Erythroblast (primary cell): ENCODE results near the gene NRTN.
"Not testable (repeated sequence)": the region's sequence is repeated elsewhere in the genome, so short reads cannot be mapped to it uniquely, and the experiment has no call there.

Experiments used
- DNase-seq, 2 experiments: peaks; one replicate each; lab custom pipeline; 2025; lab: John Stamatoyannopoulos, UW
- GATA1 ChIP-seq: IDR thresholded peaks from 2 replicates; pipeline ENCODE4 v1.6.1; 2011; ENCODE audit warnings: low read depth, mild to moderate bottlenecking, control low read depth, low read length, moderate library complexity
- POLR2A ChIP-seq: IDR thresholded peaks from 2 replicates; pipeline ENCODE4 v1.6.1; 2011; ENCODE audit warnings: mild to moderate bottlenecking, low read length

Gene NRTN

DNA sequence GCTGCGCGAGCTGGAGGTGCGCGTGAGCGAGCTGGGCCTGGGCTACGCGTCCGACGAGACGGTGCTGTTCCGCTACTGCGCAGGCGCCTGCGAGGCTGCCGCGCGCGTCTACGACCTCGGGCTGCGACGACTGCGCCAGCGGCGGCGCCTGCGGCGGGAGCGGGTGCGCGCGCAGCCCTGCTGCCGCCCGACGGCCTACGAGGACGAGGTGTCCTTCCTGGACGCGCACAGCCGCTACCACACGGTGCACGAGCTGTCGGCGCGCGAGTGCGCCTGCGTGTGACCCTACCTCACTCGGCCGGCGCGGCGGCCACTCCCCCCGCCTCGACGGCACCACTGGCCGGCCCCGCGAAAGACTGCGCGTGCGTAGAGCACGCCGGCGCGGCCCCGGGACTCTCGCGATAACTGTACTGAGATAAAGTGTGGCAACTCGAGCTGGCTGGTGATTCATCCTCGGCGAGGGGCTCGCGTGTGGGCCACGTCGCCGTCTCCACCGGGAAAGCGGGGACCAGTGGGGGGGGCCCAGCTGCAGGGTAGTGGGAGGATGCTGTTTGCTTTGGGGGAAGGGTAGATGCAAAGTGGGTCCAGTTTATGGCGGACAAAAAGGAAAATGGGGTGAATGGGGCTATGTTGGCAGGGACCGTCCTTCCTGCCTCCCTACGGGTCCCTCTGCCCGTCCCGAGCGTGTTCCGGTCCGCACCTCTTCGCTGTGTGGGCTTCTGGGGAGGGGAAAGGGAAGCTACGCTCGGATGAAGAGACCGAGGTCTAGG, 23.2 kb downstream of the NRTN start:
- no peak for TF ChIP-seq GATA1
- TF ChIP-seq POLR2A = peak; percentile 95
- DNase-seq = peak; percentile 95

GRCh38 chr19:5828661-5829566, 24.0 kb downstream of the NRTN start:
- peak; percentile 59 to 65 for DNase-seq
- TF ChIP-seq GATA1 = no peak
- no peak for TF ChIP-seq POLR2A

DNA sequence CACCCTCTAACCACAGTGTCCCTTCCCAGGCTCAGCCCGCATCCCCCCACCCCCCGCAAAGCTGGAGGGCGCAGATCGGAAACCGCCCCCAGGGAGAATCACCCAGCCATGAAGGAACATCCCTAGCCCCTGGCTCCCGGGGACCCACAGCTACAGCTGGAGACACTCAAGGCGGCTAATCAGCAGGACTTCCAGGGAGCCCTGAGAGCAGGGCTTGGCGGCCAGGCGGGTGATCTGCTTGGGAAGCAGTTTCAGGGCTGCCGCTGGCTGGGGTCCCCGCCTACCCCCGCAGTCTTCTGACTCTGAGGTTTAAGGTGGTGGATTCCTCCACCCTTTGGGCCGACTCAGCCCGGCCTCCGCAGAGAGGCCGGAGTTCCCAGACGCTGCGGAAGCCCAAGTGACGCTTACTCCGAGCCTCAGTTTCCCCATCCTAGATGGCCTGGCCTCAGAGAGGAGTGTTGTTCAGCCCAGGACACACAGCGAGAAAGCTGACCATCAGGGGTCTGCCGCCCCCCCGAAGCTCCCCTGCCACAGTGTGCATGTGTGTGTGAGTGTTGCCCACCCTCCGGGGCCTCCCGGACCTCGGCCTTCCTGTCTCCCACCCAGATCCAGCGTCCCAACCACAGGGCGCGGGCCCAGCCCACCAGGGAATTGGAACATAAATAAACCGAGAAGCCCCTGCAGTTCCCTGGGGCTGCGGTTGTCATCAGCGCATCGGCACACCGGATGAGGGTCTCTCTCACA, 24.9 kb downstream of the NRTN start:
- no peak for DNase-seq
- TF ChIP-seq POLR2A (no peak), GATA1 (no peak)

DNA sequence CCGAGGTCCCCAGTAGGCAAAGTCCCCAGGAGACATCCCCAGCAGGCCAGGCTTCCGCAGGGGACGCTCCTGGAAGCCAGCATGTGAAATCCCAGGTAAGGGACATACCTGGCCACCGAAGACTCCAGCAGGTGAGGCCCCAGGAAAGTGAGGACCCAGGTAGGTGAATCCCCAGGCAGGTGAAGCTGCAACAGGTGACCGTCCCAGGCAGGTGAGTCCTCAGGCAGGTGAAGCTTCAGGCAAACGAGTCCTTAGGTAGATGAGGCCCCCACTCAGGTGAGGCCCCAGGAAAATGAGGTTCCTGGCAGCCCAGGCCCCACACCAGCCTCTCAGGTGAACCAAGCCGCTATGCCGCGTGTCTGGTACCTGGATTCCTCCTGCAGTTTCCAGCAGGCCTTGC, 26.3 kb downstream of the NRTN start:
- no peak for DNase-seq
- TF ChIP-seq POLR2A = no peak
- TF ChIP-seq GATA1 = no peak

GRCh38 chr19:5832061-5832460, 27.2 kb downstream of the NRTN start:
- TF ChIP-seq POLR2A (no peak), GATA1 (no peak)
- no peak for DNase-seq

GRCh38 chr19:5832527-5833216, 27.8 kb downstream of the NRTN start:
- DNase-seq = no peak
- TF ChIP-seq GATA1 (no peak), POLR2A (no peak)

- no peak for DNase-seq
Measured at GRCh38 chr19:5837761-5838352, 33.0 kb downstream of the NRTN start.

DNA sequence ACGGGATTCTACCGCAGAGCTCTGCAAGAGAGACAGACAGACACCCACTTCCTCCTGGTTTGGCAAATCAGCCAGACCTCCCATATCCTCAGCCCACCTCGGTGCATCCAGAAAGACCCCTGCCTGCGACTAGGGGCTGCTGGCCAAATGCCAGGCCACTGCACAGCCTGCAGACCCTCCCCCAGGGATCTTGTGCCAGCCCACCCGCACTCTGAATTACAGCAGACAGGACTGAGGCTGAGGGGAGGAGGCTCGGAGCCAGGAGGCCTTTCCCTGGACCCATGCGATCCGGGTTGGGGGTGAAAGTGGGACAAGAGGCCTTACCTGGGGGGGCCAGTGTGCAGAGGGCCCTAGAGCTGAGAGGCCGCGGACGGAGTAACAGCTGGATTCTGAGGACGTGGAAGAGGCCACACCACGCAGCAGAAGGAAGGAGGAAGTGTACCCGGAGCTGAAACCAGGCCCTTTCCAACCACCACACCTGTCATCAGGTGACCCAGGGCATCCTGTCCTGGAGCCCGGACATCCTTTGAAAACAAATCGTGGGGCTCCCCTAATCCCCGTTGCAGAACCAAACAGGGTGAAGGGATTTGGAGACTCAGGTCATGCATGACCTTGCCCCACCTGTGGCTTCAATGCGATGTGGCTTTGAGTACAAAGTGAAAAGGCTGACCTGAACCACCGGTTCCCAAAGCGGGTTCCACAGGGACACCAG, 33.6 kb downstream of the NRTN start:
- TF ChIP-seq GATA1 (no peak), POLR2A (no peak)
- DNase-seq = no peak

More at GRCh38 chr19:5837761-5838352, 33.0 kb downstream of the NRTN start:
- TF ChIP-seq POLR2A (no peak), GATA1 (no peak)

DNA sequence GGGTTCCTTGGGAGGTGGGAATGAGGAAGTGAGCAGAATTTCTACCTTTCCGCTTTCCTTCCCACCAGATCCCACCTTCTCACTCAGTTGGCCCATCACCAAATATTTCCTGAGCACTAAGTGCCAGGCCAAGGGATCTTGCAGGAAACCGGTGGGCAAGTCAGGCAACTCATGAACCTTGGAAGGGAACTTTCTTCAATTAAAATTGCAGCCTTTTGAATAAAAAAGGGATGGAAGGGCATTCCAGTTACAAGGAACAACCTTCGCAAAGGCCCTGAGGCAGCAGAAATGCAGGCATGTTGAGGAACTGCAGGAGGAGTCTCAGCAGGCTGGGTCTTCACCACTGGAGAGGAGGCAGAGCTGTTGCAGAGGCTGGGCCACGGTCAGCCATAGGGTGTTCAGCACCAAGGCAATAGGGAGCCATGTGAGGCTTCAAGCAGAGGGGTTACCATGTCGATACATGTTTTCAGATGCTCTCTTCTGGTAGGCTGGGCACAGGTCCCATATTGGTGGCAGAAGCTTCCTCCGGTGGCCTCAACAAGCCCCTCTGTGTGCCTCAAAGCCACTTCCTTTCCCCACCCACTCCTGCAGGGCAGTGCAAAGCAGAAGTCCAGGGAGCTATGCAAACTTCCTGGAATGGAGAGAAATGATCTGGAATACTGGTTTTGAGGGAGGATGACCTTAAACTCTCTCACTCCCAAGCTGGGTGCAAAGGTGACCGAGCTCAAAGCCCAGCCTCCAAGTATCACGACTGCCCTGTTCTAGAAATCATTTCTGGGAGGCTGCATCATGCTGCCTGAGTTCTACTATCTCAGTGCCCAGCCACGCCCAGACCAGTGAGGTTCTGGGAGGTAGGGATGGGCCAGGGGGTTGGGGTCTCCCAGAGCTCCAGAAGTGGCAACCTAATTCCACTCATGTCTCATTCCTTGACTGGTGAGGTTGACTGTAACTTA, 34.5 kb downstream of the NRTN start, which contains the start of gene FUT6:
Gene FUT6 (minus strand): TSS at position 638 of the 953 bp plus-strand sequence. CDS start 7,135 bp downstream, outside the sequence.
- TF ChIP-seq GATA1 (no peak), POLR2A (no peak)
- DNase-seq = no peak

- DNase-seq = not testable (repeated sequence)
Measured at GRCh38 chr19:5841735-5842111, 36.9 kb downstream of the NRTN start.

DNA sequence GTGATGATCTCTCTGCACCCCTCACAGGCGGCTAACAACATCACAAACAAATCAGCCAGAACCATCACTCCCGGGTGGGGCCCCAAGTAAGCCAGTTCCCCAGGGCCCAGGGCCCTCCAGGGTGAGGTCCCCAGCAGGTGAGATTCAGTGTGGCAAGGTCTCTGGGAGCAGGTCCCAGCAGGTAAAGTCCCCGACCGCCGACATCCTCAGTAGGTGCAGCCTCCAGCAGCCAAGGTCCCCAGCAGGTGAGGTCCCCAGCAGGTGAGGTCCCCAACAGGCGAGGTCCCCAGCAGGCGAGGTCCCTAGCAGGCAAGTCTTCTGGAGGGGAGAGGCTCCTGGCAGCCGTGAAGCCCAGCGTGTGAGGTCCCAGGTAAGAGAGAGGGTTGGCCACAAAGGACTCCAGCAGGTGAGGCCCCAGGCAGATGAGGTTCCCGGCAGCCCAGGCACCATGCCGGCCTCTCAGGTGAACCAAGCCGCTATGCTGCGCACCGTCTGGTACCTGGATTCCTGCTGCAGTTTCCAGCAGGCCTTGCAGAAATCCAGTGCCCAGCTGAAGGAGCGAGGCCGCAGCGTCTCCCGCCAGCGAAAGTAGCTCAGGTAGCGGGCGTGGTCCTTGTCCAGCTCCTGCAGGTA, 38.5 kb downstream of the NRTN start:
- TF ChIP-seq POLR2A = no peak
- TF ChIP-seq GATA1 = no peak
- DNase-seq = no peak
